GM12874 (cell line): ENCODE measurements around the gene TMEM179B.

Experiments
- CTCF ChIP-seq: IDR thresholded peaks from 2 replicates; pipeline ENCODE4 v1.5.1; 2011; ENCODE audit warnings: low read depth, mild to moderate bottlenecking, control low read depth, low read length, moderate library complexity; ENCODE audit not compliant: insufficient read depth

TMEM179B gene

GRCh38 chr11:62832336-62833234, 45.4 kb downstream of the TMEM179B start, which contains the start of gene TEX54:
Gene TEX54 (minus strand): TSS chr11:62832841.
- TF ChIP-seq CTCF: no peak

GRCh38 chr11:62835336-62835735, 48.1 kb downstream of the TMEM179B start:
- no peak for TF ChIP-seq CTCF

GRCh38 chr11:62839050-62839945, 52.1 kb downstream of the TMEM179B start, which contains the start of gene WDR74:
Gene WDR74 (minus strand): TSS chr11:62839590. CDS start chr11:62839570, 20 bp downstream.
- no peak for TF ChIP-seq CTCF
